Left ventricle myocardium superior (tissue), 1 donor: ENCODE results near the gene JOSD1. TPM values are rescaled to one million over a fixed set of nuclear protein-coding genes. Genes with fewer than 3 reads are reported as not detected.
"Not testable (repeated sequence)": the region's sequence is repeated elsewhere in the genome, so short reads cannot be mapped to it uniquely, and the experiment has no call there.

Experiments
- ATAC-seq: fragments of 200-7000 bp; cut with Tn5 transposase; one replicate; pipeline ENCODE4 v1.9.1; 2020; ENCODE audit warnings: mild to moderate bottlenecking, moderate library complexity
- DNase-seq: peaks from one replicate; pipeline ENCODE4 v3.0.0-alpha.2; 2020
- intact Hi-C: fragments of 100-400 bp; cut with micrococcal nuclease; formaldehyde crosslinking; loops from one replicate; pipeline ENCODE4 v1.11.0; 2022
- total RNA-seq: library from RNA; stranded (reverse); fragmentation: NEBNext Ultra II Directional; extraction: Animal tissue kit (Norgen Biotek cat#: 25700); gene quantifications from one replicate; pipeline ENCODE4 v1.2.1, GENCODE V29; 2021
- donor health status: DM: no; HTN: yes; CAD: no; lungs with severe emphysema.

Gene JOSD1
- total RNA-seq, 1 donor from 2014 or later: 17.8 TPM

- ATAC-seq (no peak), DNase-seq (no peak)
- intact Hi-C loops: no loop called here
Measured at GRCh38 chr22:38649841-38650522, 50.8 kb downstream of the JOSD1 start.

DNA sequence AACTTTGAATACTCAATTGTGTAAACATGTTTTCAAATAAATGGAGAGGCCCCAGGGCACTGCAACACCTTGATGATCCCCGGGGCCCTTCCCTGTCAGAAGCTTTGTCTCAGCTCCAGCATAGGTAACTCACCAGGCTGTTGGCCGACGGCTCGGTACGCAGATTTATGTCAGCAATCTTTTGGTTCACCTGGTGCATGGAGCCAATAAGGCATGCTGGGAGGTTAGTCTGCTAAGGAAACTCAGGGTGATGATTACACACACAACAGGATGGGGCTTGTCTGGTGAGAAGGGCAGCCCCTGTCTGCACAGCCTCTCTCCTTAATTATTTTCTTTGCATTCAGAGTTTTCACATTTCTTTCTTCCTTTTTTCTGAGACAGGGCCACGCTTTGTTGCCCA, 55.3 kb downstream of the JOSD1 start:
- DNase-seq: no peak
- intact Hi-C loops: no loop called here
- ATAC-seq: no peak

DNA sequence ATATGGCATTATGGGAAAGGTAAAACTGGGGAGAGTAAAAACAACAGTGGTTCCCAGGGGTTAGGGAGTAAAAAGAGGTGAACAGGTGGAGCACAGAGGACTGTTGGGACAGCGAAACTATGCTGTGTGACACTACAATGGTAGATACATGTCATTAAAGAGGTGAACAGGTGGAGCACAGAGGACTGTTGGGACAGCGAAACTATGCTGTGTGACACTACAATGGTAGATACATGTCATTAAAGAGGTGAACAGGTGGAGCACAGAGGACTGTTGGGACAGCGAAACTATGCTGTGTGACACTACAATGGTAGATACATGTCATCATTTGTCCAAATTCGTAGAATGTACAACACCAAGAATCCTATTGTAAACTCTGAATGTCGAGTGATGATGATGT, 56.5 kb downstream of the JOSD1 start:
- DNase-seq, ATAC-seq, intact Hi-C loops: not testable (repeated sequence)

- DNase-seq (no peak), ATAC-seq (no peak)
- intact Hi-C loops: no loop called here
Measured at GRCh38 chr22:38641476-38642040, 59.2 kb downstream of the JOSD1 start.

GRCh38 chr22:38638728-38639127, 62.0 kb downstream of the JOSD1 start:
- ATAC-seq (no peak), DNase-seq (no peak)
- intact Hi-C loops: no loop called here

DNA sequence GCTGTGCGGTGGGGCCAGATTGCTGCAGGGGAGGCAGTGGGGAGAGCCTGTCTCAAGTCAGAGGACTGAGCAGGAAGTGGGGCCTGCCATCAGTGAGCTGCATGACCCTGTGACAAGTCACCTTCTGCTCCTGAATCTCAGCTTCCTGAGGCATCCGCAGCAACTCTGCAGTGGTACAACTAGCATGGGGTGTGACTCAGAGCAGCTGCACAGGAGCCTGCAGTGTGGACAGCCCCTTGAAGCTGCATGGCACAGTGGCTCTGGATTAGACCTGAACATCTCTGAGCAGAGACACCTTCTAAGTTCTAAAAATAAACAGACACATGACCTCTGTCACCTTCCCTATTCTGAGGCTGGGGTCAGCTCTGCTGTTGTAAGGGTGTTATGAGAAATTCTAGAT, 62.5 kb downstream of the JOSD1 start:
- intact Hi-C loops: no loop called here
- no peak for ATAC-seq
- DNase-seq: no peak

Other genes starting within 250 kb of the JOSD1 start
- gene KCNJ4, start 245.7 kb downstream of the JOSD1 start, total RNA-seq: 20.5 TPM
- gene KDELR3, start 232.8 kb downstream of the JOSD1 start, total RNA-seq: 4.2 TPM
- 212 TPM for gene DDX17, start 194.6 kb downstream of the JOSD1 start, total RNA-seq
- 0.20 TPM for gene DMC1, start 130.8 kb downstream of the JOSD1 start, total RNA-seq
- 0.20 TPM for gene FAM227A, start 44.6 kb downstream of the JOSD1 start, total RNA-seq
- gene CBY1, start 44.3 kb downstream of the JOSD1 start, total RNA-seq: 32.6 TPM
- gene TOMM22, start 19.0 kb downstream of the JOSD1 start, total RNA-seq: 65.5 TPM
- 36.5 TPM for gene GTPBP1, start 5.0 kb upstream of the JOSD1 start, total RNA-seq
- gene SUN2, start 55.1 kb upstream of the JOSD1 start, total RNA-seq: 109 TPM
- gene DNAL4, start 93.2 kb upstream of the JOSD1 start, total RNA-seq: 11.6 TPM
- 23.4 TPM for gene NPTXR, start 143.1 kb upstream of the JOSD1 start, total RNA-seq
- 37.1 TPM for gene CBX6, start 171.3 kb upstream of the JOSD1 start, total RNA-seq